Smooth muscle cell (in vitro differentiated cells): ENCODE measurements around the gene C17orf67. TPM values are rescaled to one million over a fixed set of nuclear protein-coding genes. Genes with fewer than 3 reads are reported as not detected.

Experiments used
- DNase-seq: peaks from one replicate; lab custom pipeline; 2025; ENCODE audit not compliant: unreplicated experiment; lab: John Stamatoyannopoulos, UW
- H2AFZ ChIP-seq: fragments of 200-600 bp; sonication (generic); 2 replicates; pipeline ENCODE4 v1.6.0; 2016; ENCODE audit warnings: antibody characterized with exemption, low read depth, mild to moderate bottlenecking
- H3F3A ChIP-seq: fragments of 200-600 bp; sonication (generic); 2 replicates; pipeline ENCODE4 v1.6.0; 2017; ENCODE audit warnings: antibody characterized with exemption, low read depth
- H3K27ac ChIP-seq: fragments of 200-600 bp; sonication (generic); 2 replicates; pipeline ENCODE4 v1.5.1; 2016; ENCODE audit warnings: low read depth, mild to moderate bottlenecking
- H3K27me3 ChIP-seq: fragments of 200-600 bp; sonication (generic); 2 replicates; pipeline ENCODE4 v1.6.1; 2016; ENCODE audit warnings: low read depth, mild to moderate bottlenecking
- H3K36me3 ChIP-seq: fragments of 200-600 bp; sonication (generic); 2 replicates; pipeline ENCODE4 v1.5.1; 2016; ENCODE audit warnings: low read depth
- H3K4me1 ChIP-seq: fragments of 200-600 bp; sonication (generic); 2 replicates; pipeline ENCODE4 v1.5.1; 2016; ENCODE audit warnings: low read depth
- H3K4me2 ChIP-seq: fragments of 200-600 bp; sonication (generic); 2 replicates; pipeline ENCODE4 v1.6.0; 2016; ENCODE audit warnings: mild to moderate bottlenecking
- H3K4me3 ChIP-seq: fragments of 200-600 bp; sonication (generic); 2 replicates; pipeline ENCODE4 v1.5.1; 2016; ENCODE audit warnings: mild to moderate bottlenecking
- H3K79me2 ChIP-seq: fragments of 200-600 bp; sonication (generic); 2 replicates; pipeline ENCODE4 v1.6.0; 2016; ENCODE audit warnings: low read depth, mild to moderate bottlenecking
- H3K9ac ChIP-seq: fragments of 200-600 bp; sonication (generic); 2 replicates; pipeline ENCODE4 v1.6.0; 2016; ENCODE audit warnings: low read depth
- H3K9me3 ChIP-seq: fragments of 200-600 bp; sonication (generic); replicated peaks from 2 replicates; pipeline ENCODE4 v1.5.1; 2016; ENCODE audit warnings: low read depth
- H4K20me1 ChIP-seq: fragments of 200-600 bp; sonication (generic); 2 replicates; pipeline ENCODE4 v1.6.0; 2016; ENCODE audit warnings: low read depth
- CTCF ChIP-seq: fragments of 200-600 bp; sonication (generic); IDR thresholded peaks from 2 replicates; pipeline ENCODE4 v1.5.1; 2017; ENCODE audit warnings: borderline replicate concordance, mild to moderate bottlenecking, antibody characterized with exemption; ENCODE audit not compliant: insufficient read depth, poor library complexity, severe bottlenecking
- WGBS: methylation state at CpG from one replicate; pipeline ENCODE4 v1.1.7; 2016; ENCODE audit warnings: low lambda C conversion rate; 5-methylcytosine and 5-hydroxymethylcytosine counted together
- polyA plus RNA-seq: library from polyadenylated mRNA; unstranded; fragments of >200 nt; fragmentation: Nextera tagmentation; extraction: Ambion mirVana; gene quantifications from 2 replicates; pipeline ENCODE4 v1.2.1, GENCODE V29; 2016
- total RNA-seq: library from RNA; depleted of rRNA; stranded (reverse); fragments of >200 nt; gene quantifications from 2 replicates; pipeline ENCODE4 v1.2.3, GENCODE V29; 2014

C17orf67 gene
- total and polyA plus RNA-seq, 2 experiments from 2014 or later: 0.47 TPM; not detected in 1

DNA sequence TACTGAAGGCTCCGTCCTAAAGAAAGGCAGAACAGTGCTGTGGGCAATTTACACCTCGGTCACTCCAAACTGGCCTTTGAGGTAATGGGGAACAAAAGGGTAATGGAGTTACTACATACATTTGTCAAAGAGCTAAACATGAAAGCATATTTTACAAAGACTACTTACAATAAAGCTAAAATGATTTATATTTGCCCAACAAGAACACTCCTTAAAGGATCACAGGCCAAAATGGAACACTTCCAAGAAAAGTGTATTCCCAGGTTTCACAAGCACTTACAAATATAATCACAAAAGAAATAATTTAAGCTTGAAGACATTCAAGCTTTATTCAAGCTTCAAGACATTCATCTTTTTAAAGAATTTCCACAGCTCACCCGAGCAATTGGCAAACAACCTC is 29.3 kb downstream of the C17orf67 start:
- Histone ChIP-seq H3F3A (no peaks in the 10 kb centered on the region), H2AFZ (no peak overlapping the region), H4K20me1 (no peaks in the 10 kb centered on the region), H3K36me3 (no peaks in the 10 kb centered on the region), H3K27ac (no peak overlapping the region), H3K4me1 (no peaks in the 10 kb centered on the region), H3K9ac (no peak overlapping the region), H3K27me3 (no peaks in the 10 kb centered on the region), H3K4me2 (no peak overlapping the region), H3K79me2 (no peaks in the 10 kb centered on the region), H3K4me3 (no peak overlapping the region), H3K9me3 (no peaks in the 10 kb centered on the region)
- no peak for TF ChIP-seq CTCF
- no peak for DNase-seq
- WGBS: 94% methylated on average over 3 of the region's 3 CpGs

DNA sequence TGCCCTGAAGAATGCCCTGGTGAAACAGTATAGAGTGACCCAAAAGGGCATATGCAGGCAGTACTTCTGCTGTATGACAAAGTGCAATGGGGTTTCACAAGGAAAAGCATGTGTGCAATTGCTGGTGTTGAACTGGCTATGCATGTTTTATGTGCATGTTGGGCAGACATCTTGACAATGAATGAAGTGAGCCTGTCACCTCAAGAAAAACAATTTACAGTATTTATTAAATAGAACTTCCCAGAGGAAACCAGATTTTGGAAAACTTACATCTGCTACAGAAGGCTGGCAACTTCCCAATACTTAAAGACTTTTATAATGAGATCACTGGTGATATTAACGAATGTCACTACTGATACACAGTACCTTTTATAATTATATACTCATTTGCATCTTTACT is 30.6 kb downstream of the C17orf67 start:
- H3K79me2 ChIP-seq: no peaks in the 10 kb centered on the region
- no peak overlapping the region for H3K27ac ChIP-seq
- H2AFZ ChIP-seq: no peak overlapping the region
- no peak for DNase-seq
- TF ChIP-seq CTCF: no peak
- H3F3A ChIP-seq: no peaks in the 10 kb centered on the region
- no peaks in the 10 kb centered on the region for H3K36me3 ChIP-seq
- H3K4me2 ChIP-seq: no peak overlapping the region
- 97% methylated on average over 1 of the region's 1 CpG for WGBS
- no peak overlapping the region for H3K4me3 ChIP-seq
- no peak overlapping the region for H3K9ac ChIP-seq
- H3K9me3 ChIP-seq: no peaks in the 10 kb centered on the region
- no peaks in the 10 kb centered on the region for H3K27me3 ChIP-seq
- no peaks in the 10 kb centered on the region for H4K20me1 ChIP-seq
- no peaks in the 10 kb centered on the region for H3K4me1 ChIP-seq

DNA sequence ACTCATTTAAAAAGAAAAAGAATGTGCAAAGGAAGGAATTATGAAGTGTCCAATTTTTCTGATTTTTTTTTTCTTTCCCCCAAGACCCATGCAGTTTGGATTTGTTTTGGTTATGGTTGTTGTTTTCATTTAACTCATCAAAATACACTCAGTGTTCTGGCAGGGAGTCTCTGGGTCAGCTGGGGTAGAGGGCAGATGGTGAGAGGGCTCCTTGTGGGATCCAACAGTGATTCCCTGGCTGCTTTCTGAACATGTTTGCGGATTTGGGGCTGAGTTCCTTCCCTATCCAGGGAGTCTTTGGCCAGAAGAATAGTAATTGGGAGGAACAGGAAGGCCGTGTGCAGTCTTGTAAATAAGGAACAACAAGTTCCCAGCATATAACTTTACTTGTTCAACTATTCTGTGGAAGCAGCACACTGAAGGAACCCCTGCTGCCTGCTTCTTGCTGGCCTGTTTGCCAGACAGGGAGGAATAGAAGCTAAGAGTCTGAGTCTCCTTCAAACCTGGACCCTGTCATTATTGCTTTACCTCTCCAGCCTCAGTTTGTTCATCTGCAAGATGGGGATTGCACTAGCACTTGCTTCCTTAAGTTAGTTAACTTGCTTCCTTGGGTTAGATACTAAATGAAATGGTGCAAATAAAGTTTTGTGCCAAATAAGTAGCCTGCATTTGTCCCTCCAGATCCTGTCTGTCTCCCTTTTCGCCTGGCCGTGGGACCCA is 32.1 kb downstream of the C17orf67 start:
- Histone ChIP-seq H3K27me3 (no peaks in the 10 kb centered on the region), H3K9me3 (no peaks in the 10 kb centered on the region), H3K27ac (no peak overlapping the region), H2AFZ (no peak overlapping the region), H4K20me1 (no peaks in the 10 kb centered on the region), H3K9ac (no peak overlapping the region), H3K4me2 (no peak overlapping the region), H3K4me1 (no peaks in the 10 kb centered on the region), H3F3A (no peaks in the 10 kb centered on the region), H3K4me3 (no peak overlapping the region), H3K79me2 (no peaks in the 10 kb centered on the region), H3K36me3 (no peaks in the 10 kb centered on the region)
- 89% methylated on average over 4 of the region's 4 CpGs for whole genome bisulfite sequencing
- no peak for TF ChIP-seq CTCF
- DNase-seq: no peak

DNA sequence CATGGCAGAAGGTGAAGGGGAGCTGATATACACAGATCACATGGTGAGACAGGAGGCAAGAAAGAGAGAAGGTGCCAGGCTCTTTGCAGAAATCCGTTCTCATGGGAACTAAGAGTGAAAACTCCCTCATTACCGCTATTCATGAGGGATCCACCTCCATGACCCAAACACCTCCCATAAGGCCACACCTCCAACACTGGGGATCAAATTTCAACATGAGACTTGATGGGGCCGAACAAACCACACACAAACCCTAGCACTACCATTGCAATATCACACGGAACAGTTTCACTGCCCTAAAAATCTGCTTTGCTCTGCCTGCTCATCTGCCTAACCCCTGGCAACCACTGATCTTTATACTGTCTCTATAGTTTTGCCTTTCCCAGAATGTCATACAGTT is 34.8 kb downstream of the C17orf67 start:
- Histone ChIP-seq H3K9ac (no peak overlapping the region), H3K27ac (no peak overlapping the region), H3K27me3 (no peaks in the 10 kb centered on the region), H3K9me3 (no peaks in the 10 kb centered on the region), H3K79me2 (no peaks in the 10 kb centered on the region), H3F3A (no peaks in the 10 kb centered on the region), H3K4me2 (peak overlapping the region; percentile 18), H3K36me3 (no peaks in the 10 kb centered on the region), H3K4me1 (no peaks in the 10 kb centered on the region), H2AFZ (peak overlapping the region; percentile 63), H4K20me1 (no peaks in the 10 kb centered on the region), H3K4me3 (no peak overlapping the region)
- TF ChIP-seq CTCF: no peak
- 17% methylated on average over 4 of the region's 4 CpGs for WGBS
- no peak for DNase-seq
